ENCODE measurements around the gene HRH3. TPM values are rescaled to one million over a fixed set of nuclear protein-coding genes. Genes with fewer than 3 reads are reported as not detected.

HRH3 gene
- total and polyA plus RNA-seq, 9 donors, result not detected

DNA sequence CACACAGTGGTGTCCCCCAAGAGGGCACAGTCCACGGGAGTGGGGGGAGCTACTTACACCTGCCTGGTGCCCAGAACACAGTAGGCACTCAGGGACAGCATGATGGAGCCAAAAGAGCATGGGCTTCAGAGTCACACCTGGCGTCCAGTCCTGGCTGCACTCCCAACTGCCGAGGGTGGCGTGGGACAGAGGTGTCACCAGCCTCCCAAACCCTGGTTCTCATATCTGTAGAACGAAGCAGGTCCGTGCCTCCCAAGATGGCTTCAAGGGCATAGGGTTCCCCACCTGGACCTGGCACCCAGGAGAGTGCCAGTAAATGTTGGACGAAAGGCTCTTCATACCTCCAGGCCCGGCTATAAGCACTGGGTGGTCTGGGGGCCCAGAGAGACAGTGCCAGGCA lies 8.9 kb downstream of the HRH3 start:
- no peaks in the 10 kb centered on the region for H3K4me1 ChIP-seq (ENCODE audit: insufficient read depth)
- DNase-seq, result no peak
- H3K27ac ChIP-seq, result no peak overlapping the region
- intact Hi-C loops (cut with DNase I), result no loop called here
- WGBS, 3 donors, result 69 to 75% (median 72%) methylated on average over 8 of the region's 8 CpGs
- H3K27me3 ChIP-seq, result no peaks in the 10 kb centered on the region
- no peaks in the 10 kb centered on the region for H3K9me3 ChIP-seq
- TF ChIP-seq POLR2A (IDR thresholded peaks at IDR 0.05) (no peak), EP300 (IDR thresholded peaks at IDR 0.05) (no peak)
- TF ChIP-seq, protein P1, sequence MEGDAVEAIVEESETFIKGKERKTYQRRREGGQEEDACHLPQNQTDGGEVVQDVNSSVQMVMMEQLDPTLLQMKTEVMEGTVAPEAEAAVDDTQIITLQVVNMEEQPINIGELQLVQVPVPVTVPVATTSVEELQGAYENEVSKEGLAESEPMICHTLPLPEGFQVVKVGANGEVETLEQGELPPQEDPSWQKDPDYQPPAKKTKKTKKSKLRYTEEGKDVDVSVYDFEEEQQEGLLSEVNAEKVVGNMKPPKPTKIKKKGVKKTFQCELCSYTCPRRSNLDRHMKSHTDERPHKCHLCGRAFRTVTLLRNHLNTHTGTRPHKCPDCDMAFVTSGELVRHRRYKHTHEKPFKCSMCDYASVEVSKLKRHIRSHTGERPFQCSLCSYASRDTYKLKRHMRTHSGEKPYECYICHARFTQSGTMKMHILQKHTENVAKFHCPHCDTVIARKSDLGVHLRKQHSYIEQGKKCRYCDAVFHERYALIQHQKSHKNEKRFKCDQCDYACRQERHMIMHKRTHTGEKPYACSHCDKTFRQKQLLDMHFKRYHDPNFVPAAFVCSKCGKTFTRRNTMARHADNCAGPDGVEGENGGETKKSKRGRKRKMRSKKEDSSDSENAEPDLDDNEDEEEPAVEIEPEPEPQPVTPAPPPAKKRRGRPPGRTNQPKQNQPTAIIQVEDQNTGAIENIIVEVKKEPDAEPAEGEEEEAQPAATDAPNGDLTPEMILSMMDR (IDR thresholded peaks at IDR 0.05), result no peak
- H3K4me3 ChIP-seq, result no peak overlapping the region
- H3K36me3 ChIP-seq, result no peaks in the 10 kb centered on the region

DNA sequence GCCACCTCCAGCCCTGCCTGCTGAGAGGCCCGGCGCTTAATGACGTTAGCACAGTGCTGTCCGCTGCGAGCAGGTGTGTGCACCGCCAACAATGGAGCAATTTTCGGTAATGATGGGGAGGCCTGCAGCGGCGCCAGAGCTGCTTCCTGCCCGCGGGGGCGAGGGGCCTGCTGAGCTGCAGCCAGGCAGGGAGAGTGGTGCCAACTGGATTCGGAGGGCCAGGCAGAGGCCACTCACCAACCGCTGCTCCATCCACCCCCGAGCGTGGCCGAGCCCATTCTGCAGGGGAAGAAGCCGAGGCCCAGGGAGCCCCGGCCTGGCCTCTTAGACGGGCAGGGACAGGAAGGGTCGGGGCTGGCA lies 9.6 kb downstream of the HRH3 start:
- H3K4me1 ChIP-seq (ENCODE audit: insufficient read depth), result no peaks in the 10 kb centered on the region
- TF ChIP-seq EP300 (IDR thresholded peaks at IDR 0.05), result no peak
- TF ChIP-seq POLR2A (IDR thresholded peaks at IDR 0.05), result no peak
- TF ChIP-seq, protein P1 (IDR thresholded peaks at IDR 0.05), result no peak
- no peaks in the 10 kb centered on the region for H3K9me3 ChIP-seq
- intact Hi-C loops (cut with DNase I), result no loop called here
- H3K36me3 ChIP-seq, result no peaks in the 10 kb centered on the region
- WGBS, 3 donors, result 44 to 49% (median 47%) methylated on average over 16 to 21 of the region's 21 CpGs
- H3K4me3 ChIP-seq, result no peak overlapping the region
- DNase-seq, result no peak
- no peaks in the 10 kb centered on the region for H3K27me3 ChIP-seq
- no peak overlapping the region for H3K27ac ChIP-seq

DNA sequence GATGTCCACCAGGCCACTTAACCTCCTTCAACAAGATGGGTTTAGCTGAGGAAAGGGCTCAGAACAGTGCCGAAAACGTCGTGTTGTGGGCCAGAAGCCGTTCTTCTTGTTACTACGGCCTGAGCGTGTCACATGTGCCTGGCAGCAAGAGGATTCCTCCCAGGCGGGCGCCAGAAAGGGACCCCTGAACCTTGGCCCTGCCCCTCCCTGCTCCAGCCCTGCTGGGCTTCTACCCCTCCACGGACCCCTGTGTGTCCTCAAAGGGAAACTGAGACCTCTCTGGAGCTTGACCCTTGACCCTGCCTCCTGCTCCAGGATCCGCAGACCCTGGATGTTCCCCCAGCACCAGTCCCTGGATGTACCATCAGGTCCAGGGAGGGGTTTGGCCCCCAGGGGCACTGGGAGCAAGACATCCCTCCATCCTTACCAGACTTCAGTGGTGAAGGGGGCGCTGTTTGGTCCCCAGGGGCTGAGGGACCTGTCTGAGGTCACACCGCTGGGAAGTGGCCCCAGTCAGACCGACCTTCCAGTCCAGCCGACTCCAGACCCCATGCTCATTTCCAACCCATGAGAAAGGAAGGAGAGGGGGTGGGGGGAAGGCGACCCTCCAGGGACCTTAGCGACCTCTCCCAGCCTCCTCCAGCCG lies 10.1 kb downstream of the HRH3 start:
- TF ChIP-seq, protein P1 (IDR thresholded peaks at IDR 0.05), result no peak
- no peak for TF ChIP-seq EP300 (IDR thresholded peaks at IDR 0.05)
- no peaks in the 10 kb centered on the region for H3K9me3 ChIP-seq
- WGBS, 3 donors, result 45 to 59% (median 46%) methylated on average over 15 to 17 of the region's 17 CpGs
- intact Hi-C loops (cut with DNase I), result no loop called here
- no peaks in the 10 kb centered on the region for H3K27me3 ChIP-seq
- H3K4me3 ChIP-seq, result no peak overlapping the region
- no peaks in the 10 kb centered on the region for H3K36me3 ChIP-seq
- no peaks in the 10 kb centered on the region for H3K4me1 ChIP-seq (ENCODE audit: insufficient read depth)
- DNase-seq, result no peak
- no peak overlapping the region for H3K27ac ChIP-seq

DNA sequence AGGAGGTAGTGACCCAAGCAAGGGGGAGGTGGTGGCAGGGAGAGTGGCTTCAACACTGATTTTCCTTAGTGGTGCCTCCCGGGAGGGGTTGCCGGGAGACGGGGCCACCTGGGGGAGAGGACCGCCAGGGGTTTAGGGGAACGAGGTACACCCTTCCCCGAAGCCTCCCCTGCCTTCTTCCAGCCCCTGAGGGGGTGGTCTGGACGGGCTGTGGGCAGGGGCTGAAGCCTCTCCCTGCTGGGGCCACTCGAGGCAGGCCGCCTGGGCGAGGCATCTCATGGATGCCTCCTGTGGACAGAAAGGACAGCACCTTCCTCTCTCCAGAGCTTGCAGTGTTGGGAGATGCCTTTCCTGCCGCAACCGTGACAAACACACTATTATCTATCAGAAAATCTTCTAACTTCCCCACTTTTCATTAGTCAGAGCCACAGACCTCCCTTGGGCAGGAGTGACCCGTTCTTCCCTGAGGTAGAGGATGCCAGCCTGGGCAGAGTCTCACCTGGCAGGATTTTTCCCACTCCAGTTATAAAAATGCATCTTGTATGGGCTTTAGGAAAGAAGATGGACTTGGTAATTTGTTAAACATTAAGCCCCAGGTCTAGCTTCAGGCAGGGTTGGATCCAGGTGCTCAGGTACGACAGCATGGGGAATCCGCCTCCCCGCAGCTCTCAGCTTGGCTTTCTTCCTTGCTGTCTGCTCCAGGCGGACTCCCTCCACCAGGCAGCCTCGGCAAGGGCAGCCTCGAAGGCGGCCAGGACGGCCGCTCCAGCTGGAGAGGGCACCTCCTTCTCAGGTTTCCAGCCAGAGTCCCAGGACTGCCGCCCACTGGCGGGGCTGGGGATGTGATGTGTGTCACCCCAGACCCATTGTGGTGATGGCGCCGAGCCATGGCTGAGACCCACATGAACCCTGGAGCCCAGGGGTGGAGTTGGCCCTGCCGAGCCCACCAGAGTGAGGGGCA lies 11.0 kb downstream of the HRH3 start:
- Histone ChIP-seq H3K4me1 (ENCODE audit: insufficient read depth) (no peaks in the 10 kb centered on the region), H3K27me3 (no peaks in the 10 kb centered on the region), H3K36me3 (no peaks in the 10 kb centered on the region), H3K9me3 (no peaks in the 10 kb centered on the region), H3K4me3 (no peak overlapping the region), H3K27ac (no peak overlapping the region)
- intact Hi-C loops (cut with DNase I), result no loop called here
- TF ChIP-seq POLR2A (IDR thresholded peaks at IDR 0.05) (no peak), EP300 (IDR thresholded peaks at IDR 0.05) (no peak)
- TF ChIP-seq, protein P1 (IDR thresholded peaks at IDR 0.05), result no peak
- DNase-seq, result no peak
- 14 to 19% (median 18%) methylated on average over 24 to 27 of the region's 27 CpGs for WGBS, 3 donors

Data from ovary (tissue), 9 donors.